A673 (cell line): ENCODE results near the gene SEBOX.

ENCODE experiments used
- CTCF ChIP-seq: fragments of 300-800, 200-600 bp; sonication (generic); conservative IDR thresholded peaks from 2 replicates; pipeline ENCODE4 v1.5.1; 2017; ENCODE audit warnings: low read depth, mild to moderate bottlenecking, antibody characterized with exemption, low read length, moderate library complexity, mixed read lengths
- EZH2 ChIP-seq: fragments of 200-600 bp; sonication (generic); IDR thresholded peaks from 2 replicates; pipeline ENCODE4 v1.6.1; 2017; ENCODE audit warnings: borderline replicate concordance, low read depth, mild to moderate bottlenecking, mixed read lengths, antibody characterized with exemption, low read length; ENCODE audit not compliant: poor library complexity, severe bottlenecking

GRCh38 chr17:28369684-28370034 is 4.7 kb upstream of the SEBOX start:
- TF ChIP-seq CTCF (no peak), EZH2 (no peak)
